ENCODE measurements around the gene ATP2C1. TPM values are rescaled to one million over a fixed set of nuclear protein-coding genes. Genes with fewer than 3 reads are reported as not detected.

Gene ATP2C1
- total and polyA plus RNA-seq, 2 of the 4 experiments (the other 2 are of a cell fraction), result 41.4 to 50.2 TPM

DNA sequence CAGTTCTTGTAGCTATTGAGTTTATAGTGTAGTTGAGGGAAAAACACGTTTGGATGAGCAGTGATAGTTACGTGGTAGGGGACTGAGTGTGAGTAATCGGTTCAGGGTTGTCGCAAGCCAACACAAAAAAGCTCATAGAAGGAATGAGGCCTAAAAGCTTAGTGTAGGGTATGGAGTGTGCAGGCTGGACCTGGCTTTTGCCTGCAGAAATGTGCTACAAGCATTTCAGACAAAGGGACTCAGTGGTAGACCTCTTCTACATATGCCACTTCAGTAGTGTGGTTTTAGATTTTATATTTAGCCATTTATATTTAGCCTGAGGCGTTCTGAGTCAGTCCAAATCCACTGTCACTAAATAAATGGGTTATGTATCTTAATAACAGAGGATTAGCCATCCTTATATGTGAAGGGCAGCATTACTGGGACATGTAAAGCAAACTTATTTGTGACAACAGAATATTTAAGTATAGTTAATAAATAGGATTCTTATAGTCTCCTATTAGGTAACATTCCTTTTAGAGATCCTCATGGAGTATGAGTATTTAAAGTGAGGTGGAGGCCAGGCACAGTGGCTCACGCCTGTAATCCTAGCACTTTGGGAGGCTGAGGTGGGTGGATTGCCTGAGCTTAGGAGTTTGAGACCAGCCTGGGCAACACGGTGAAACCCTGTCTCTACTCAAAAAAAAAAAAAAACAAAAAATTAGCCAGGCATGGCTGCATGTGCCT lies 21.8 kb downstream of the ATP2C1 start:
- peaks cover 2% of the 10 kb centered on the region; the same call in 1 of the 2 replicates for H3K4me1 ChIP-seq (ENCODE audit: control insufficient read depth, insufficient read depth, low read length)
- H2BK120ac ChIP-seq (ENCODE audit: low read depth, low read length), result no peak overlapping the region
- peaks cover 12 to 45% of the 10 kb centered on the region in 2 experiments for H3K79me1 ChIP-seq (ENCODE audit: low read depth in 1 of 2, low read length in 2 of 2)
- H3K9me1 ChIP-seq (ENCODE audit: insufficient read depth, low read length), result peaks cover 2% of the 10 kb centered on the region
- no peak overlapping the region for H4K5ac ChIP-seq (ENCODE audit: low read depth, low read length)
- H3K18ac ChIP-seq (ENCODE audit: low read depth, low read length), result no peak overlapping the region
- ATAC-seq (ENCODE audit: low read depth) (no peak; the same call in none of the 2 replicates), DNase-seq (no peak)
- in situ Hi-C loops (cut with MboI; ENCODE audit: low sequenced_read_pairs) (no loop called here), dilution Hi-C loops (cut with HindIII; ENCODE audit: low sequenced_read_pairs, unreplicated experiment) (no loop called here), intact Hi-C loops (cut with micrococcal nuclease) (no loop called here)
- H3K36me3 ChIP-seq (ENCODE audit: control insufficient read depth, insufficient read depth, low read length), result peaks cover 5% of the 10 kb centered on the region
- H2BK5ac ChIP-seq (ENCODE audit: low read depth, low read length, poor library complexity, severe bottlenecking), result peak overlapping the region; percentile 23
- no peak overlapping the region for H2BK15ac ChIP-seq (ENCODE audit: low read depth, low read length)
- no peak overlapping the region for H3K9ac ChIP-seq (ENCODE audit: low read depth, low read length)
- no peak overlapping the region for H4K91ac ChIP-seq (ENCODE audit: insufficient read depth, low read depth, low read length)
- CTCF ChIA-PET, result no interaction called here
- H3K23ac ChIP-seq (ENCODE audit: low read depth, low read length), result no peak overlapping the region
- H2BK20ac ChIP-seq (ENCODE audit: low read depth, low read length), result no peak overlapping the region
- H2AK5ac ChIP-seq (ENCODE audit: low read depth, low read length), result no peak overlapping the region
- H2AFZ ChIP-seq (replicated peaks; ENCODE audit: low read length, poor library complexity), result no peak overlapping the region
- H3K27me3 ChIP-seq (ENCODE audit: control insufficient read depth, insufficient read depth, low read length), result no peaks in the 10 kb centered on the region
- H3K56ac ChIP-seq (ENCODE audit: extremely low read depth, insufficient read depth, low read length), result no peak overlapping the region
- H3K4ac ChIP-seq (ENCODE audit: low read depth, low read length), result no peak overlapping the region
- H2AK9ac ChIP-seq (replicated peaks; ENCODE audit: low read depth, low read length, poor library complexity), result no peak overlapping the region
- TF ChIP-seq MXI1 (IDR thresholded peaks at IDR 0.05; ENCODE audit: borderline replicate concordance, low read depth, low read length) (no peak), NFE2L2 (IDR thresholded peaks at IDR 0.05; ENCODE audit: low read depth, low read length) (no peak), SMC3 (IDR thresholded peaks at IDR 0.05; ENCODE audit: low read depth, low read length) (no peak), POLR2A (IDR thresholded peaks at IDR 0.05; ENCODE audit: low read depth, low read length) (no peak), RCOR1 (IDR thresholded peaks at IDR 0.05; ENCODE audit: insufficient replicate concordance, low read length) (no peak), USF2 (IDR thresholded peaks at IDR 0.05; ENCODE audit: low read depth, low read length) (no peak), CHD1 (IDR thresholded peaks at IDR 0.05; ENCODE audit: low read depth, low read length) (no peak), MAZ (IDR thresholded peaks at IDR 0.05; ENCODE audit: borderline replicate concordance, low read depth, low read length) (no peak), CTCF (conservative IDR thresholded peaks at IDR 0.05; ENCODE audit: low read depth, low read length) (no peak), RAD21 (IDR thresholded peaks at IDR 0.05; ENCODE audit: low read length) (no peak), CEBPB (IDR thresholded peaks at IDR 0.05; ENCODE audit: low read depth, low read length) (no peak), RFX5 (IDR thresholded peaks at IDR 0.05; ENCODE audit: low read depth, low read length) (no peak), MAFK (IDR thresholded peaks at IDR 0.05; ENCODE audit: low read depth, low read length) (no peak), BHLHE40 (IDR thresholded peaks at IDR 0.05; ENCODE audit: low read depth, low read length) (no peak), FOS (IDR thresholded peaks at IDR 0.05; ENCODE audit: low read depth, low read length) (no peak)
- TF ChIP-seq, protein P1, sequence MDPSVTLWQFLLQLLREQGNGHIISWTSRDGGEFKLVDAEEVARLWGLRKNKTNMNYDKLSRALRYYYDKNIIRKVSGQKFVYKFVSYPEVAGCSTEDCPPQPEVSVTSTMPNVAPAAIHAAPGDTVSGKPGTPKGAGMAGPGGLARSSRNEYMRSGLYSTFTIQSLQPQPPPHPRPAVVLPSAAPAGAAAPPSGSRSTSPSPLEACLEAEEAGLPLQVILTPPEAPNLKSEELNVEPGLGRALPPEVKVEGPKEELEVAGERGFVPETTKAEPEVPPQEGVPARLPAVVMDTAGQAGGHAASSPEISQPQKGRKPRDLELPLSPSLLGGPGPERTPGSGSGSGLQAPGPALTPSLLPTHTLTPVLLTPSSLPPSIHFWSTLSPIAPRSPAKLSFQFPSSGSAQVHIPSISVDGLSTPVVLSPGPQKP (IDR thresholded peaks at IDR 0.05; ENCODE audit: borderline replicate concordance, low read depth, low read length), result no peak
- H4K20me1 ChIP-seq (ENCODE audit: insufficient read depth, low read length), result peaks cover 17% of the 10 kb centered on the region
- WGBS, 2 experiments (ENCODE audit: extremely low coverage in 2 of 2, insufficient read length in 1 of 2), result no CpG with 5 or more reads among the region's 7 CpGs
- H3K14ac ChIP-seq (replicated peaks; ENCODE audit: low read depth, low read length), result no peak overlapping the region
- POLR2A ChIA-PET (ENCODE audit: unreplicated experiment), result no interaction called here
- H3K9me3 ChIP-seq (ENCODE audit: control insufficient read depth, insufficient read depth, low read length), result no peaks in the 10 kb centered on the region
- H4K8ac ChIP-seq (ENCODE audit: low read depth in 2 of 2, low read length in 2 of 2), result no peak overlapping the region
- no TSS peak for BruUV-seq (replicated peaks)
- no peak overlapping the region for H3K4me3 ChIP-seq (ENCODE audit: insufficient read depth, low read depth, low read length)
- no peak overlapping the region for H3K27ac ChIP-seq (ENCODE audit: insufficient read depth, low read length)
- no peak overlapping the region for H3K4me2 ChIP-seq (ENCODE audit: low read depth, low read length)

Measured in IMR-90 (cell line).